Smooth muscle cell (in vitro differentiated cells): ENCODE measurements around the gene SLC35F3. TPM values are rescaled to one million over a fixed set of nuclear protein-coding genes. Genes with fewer than 3 reads are reported as not detected.
"Not testable (repeated sequence)": the region's sequence is repeated elsewhere in the genome, so short reads cannot be mapped to it uniquely, and the experiment has no call there.

ENCODE experiments used
- DNase-seq: peaks from one replicate; lab custom pipeline; 2025; ENCODE audit not compliant: unreplicated experiment; lab: John Stamatoyannopoulos, UW
- H2AFZ ChIP-seq: fragments of 200-600 bp; sonication (generic); 2 replicates; pipeline ENCODE4 v1.6.0; 2016; ENCODE audit warnings: antibody characterized with exemption, low read depth, mild to moderate bottlenecking
- H3F3A ChIP-seq: fragments of 200-600 bp; sonication (generic); 2 replicates; pipeline ENCODE4 v1.6.0; 2017; ENCODE audit warnings: antibody characterized with exemption, low read depth
- H3K27ac ChIP-seq: fragments of 200-600 bp; sonication (generic); 2 replicates; pipeline ENCODE4 v1.5.1; 2016; ENCODE audit warnings: low read depth, mild to moderate bottlenecking
- H3K27me3 ChIP-seq: fragments of 200-600 bp; sonication (generic); 2 replicates; pipeline ENCODE4 v1.6.1; 2016; ENCODE audit warnings: low read depth, mild to moderate bottlenecking
- H3K36me3 ChIP-seq: fragments of 200-600 bp; sonication (generic); 2 replicates; pipeline ENCODE4 v1.5.1; 2016; ENCODE audit warnings: low read depth
- H3K4me1 ChIP-seq: fragments of 200-600 bp; sonication (generic); 2 replicates; pipeline ENCODE4 v1.5.1; 2016; ENCODE audit warnings: low read depth
- H3K4me2 ChIP-seq: fragments of 200-600 bp; sonication (generic); 2 replicates; pipeline ENCODE4 v1.6.0; 2016; ENCODE audit warnings: mild to moderate bottlenecking
- H3K4me3 ChIP-seq: fragments of 200-600 bp; sonication (generic); 2 replicates; pipeline ENCODE4 v1.5.1; 2016; ENCODE audit warnings: mild to moderate bottlenecking
- H3K79me2 ChIP-seq: fragments of 200-600 bp; sonication (generic); 2 replicates; pipeline ENCODE4 v1.6.0; 2016; ENCODE audit warnings: low read depth, mild to moderate bottlenecking
- H3K9ac ChIP-seq: fragments of 200-600 bp; sonication (generic); 2 replicates; pipeline ENCODE4 v1.6.0; 2016; ENCODE audit warnings: low read depth
- H3K9me3 ChIP-seq: fragments of 200-600 bp; sonication (generic); replicated peaks from 2 replicates; pipeline ENCODE4 v1.5.1; 2016; ENCODE audit warnings: low read depth
- H4K20me1 ChIP-seq: fragments of 200-600 bp; sonication (generic); 2 replicates; pipeline ENCODE4 v1.6.0; 2016; ENCODE audit warnings: low read depth
- WGBS: methylation state at CpG from one replicate; pipeline ENCODE4 v1.1.7; 2016; ENCODE audit warnings: low lambda C conversion rate; 5-methylcytosine and 5-hydroxymethylcytosine counted together
- polyA plus RNA-seq: library from polyadenylated mRNA; unstranded; fragments of >200 nt; fragmentation: Nextera tagmentation; extraction: Ambion mirVana; gene quantifications from 2 replicates; pipeline ENCODE4 v1.2.1, GENCODE V29; 2016
- total RNA-seq: library from RNA; depleted of rRNA; stranded (reverse); fragments of >200 nt; gene quantifications from 2 replicates; pipeline ENCODE4 v1.2.3, GENCODE V29; 2014
- TF ChIP-seq, protein P1 (sequence below): fragments of 200-600 bp; sonication (generic); IDR thresholded peaks from 2 replicates; pipeline ENCODE4 v1.5.1; 2017; ENCODE audit warnings: borderline replicate concordance, mild to moderate bottlenecking, antibody characterized with exemption; ENCODE audit not compliant: insufficient read depth, poor library complexity, severe bottlenecking

The SLC35F3 gene
- total and polyA plus RNA-seq, 2 experiments from 2014 or later: 0.31 to 0.66 TPM

DNA sequence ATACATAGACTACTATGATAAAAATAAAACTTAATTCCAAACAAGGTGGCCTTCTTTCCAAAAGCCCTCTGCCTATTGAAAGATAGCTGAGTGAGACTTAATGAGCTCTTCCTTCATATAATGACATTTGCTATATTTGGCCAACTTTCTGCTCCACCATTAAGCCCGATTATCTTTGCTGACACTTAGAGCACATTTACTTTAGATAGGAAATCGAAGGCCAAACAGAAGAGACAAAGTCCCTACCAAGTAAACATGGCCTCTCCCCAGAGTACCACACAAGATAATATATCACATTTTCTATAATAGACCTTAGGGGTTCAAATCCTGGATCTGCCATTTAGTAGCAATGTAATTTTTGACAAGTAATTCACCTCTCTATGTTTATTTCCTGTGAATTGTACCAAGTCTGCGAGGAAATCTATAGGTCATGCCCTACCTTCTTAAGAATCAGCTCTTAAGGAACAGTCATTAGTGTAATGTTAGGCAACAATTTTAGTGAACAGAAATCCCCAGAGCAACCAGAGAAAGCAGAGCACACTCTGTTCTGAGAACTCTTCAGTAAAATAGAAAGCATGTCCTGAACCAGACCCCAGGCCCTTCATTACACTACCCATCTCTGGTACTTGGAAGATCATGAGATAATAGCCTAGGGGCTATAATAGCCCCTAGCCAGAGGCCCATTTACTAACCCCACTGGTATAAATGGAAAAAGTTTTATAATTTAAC lies 451.5 kb downstream of the SLC35F3 start:
- TF ChIP-seq, protein P1, sequence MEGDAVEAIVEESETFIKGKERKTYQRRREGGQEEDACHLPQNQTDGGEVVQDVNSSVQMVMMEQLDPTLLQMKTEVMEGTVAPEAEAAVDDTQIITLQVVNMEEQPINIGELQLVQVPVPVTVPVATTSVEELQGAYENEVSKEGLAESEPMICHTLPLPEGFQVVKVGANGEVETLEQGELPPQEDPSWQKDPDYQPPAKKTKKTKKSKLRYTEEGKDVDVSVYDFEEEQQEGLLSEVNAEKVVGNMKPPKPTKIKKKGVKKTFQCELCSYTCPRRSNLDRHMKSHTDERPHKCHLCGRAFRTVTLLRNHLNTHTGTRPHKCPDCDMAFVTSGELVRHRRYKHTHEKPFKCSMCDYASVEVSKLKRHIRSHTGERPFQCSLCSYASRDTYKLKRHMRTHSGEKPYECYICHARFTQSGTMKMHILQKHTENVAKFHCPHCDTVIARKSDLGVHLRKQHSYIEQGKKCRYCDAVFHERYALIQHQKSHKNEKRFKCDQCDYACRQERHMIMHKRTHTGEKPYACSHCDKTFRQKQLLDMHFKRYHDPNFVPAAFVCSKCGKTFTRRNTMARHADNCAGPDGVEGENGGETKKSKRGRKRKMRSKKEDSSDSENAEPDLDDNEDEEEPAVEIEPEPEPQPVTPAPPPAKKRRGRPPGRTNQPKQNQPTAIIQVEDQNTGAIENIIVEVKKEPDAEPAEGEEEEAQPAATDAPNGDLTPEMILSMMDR: no peak
- H2AFZ ChIP-seq: no peak overlapping the region
- no peak overlapping the region for H3K9ac ChIP-seq
- no peaks in the 10 kb centered on the region for H3K9me3 ChIP-seq
- no peaks in the 10 kb centered on the region for H3K4me1 ChIP-seq
- DNase-seq: no peak
- no peaks in the 10 kb centered on the region for H3F3A ChIP-seq
- peaks cover 17% of the 10 kb centered on the region for H3K27me3 ChIP-seq
- no peak overlapping the region for H3K4me2 ChIP-seq
- H3K36me3 ChIP-seq: no peaks in the 10 kb centered on the region
- no peaks in the 10 kb centered on the region for H3K79me2 ChIP-seq
- no peak overlapping the region for H3K27ac ChIP-seq
- H3K4me3 ChIP-seq: no peak overlapping the region
- no peaks in the 10 kb centered on the region for H4K20me1 ChIP-seq
- 87% methylated on average over 3 of the region's 3 CpGs for WGBS

DNA sequence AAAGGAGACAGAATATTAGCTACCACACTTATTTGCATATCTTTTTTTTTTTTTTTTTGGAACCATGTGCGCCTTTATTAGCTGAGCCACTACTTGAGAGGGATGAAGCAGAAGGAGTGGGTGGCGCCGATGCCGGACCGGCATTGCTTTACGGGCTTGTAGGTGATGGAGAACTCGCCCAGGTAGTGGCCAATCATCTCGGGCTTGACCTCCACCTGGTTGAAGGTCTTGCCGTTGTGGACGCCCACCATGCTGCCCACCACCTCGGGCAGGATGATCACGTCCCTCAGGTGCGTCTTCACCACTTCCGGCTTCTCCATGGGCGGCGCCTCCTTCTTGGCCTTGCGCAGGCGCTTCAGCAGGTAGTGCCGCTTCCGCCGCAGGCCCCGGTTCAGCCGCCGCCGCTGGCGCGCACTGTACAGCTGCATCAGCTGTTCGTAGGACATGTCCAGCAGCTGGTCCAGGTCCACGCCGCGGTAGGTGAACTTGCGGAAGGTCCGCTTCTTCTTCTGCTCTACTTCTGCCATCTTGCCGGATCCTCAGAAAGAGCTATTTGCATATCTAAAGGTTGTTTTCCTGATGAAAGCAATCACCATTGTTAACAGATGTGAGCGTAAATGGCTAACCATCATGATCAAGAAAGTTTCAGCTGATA lies 452.3 kb downstream of the SLC35F3 start:
- H2AFZ ChIP-seq, H3K9me3 ChIP-seq, H3K36me3 ChIP-seq, H4K20me1 ChIP-seq, DNase-seq, H3K4me1 ChIP-seq, H3F3A ChIP-seq, H3K9ac ChIP-seq, H3K79me2 ChIP-seq, H3K27ac ChIP-seq, H3K4me3 ChIP-seq, H3K4me2 ChIP-seq: not testable (repeated sequence)
- H3K27me3 ChIP-seq: peaks cover 17% of the 10 kb centered on the region
- WGBS: 93% methylated on average over 34 of the region's 35 CpGs

DNA sequence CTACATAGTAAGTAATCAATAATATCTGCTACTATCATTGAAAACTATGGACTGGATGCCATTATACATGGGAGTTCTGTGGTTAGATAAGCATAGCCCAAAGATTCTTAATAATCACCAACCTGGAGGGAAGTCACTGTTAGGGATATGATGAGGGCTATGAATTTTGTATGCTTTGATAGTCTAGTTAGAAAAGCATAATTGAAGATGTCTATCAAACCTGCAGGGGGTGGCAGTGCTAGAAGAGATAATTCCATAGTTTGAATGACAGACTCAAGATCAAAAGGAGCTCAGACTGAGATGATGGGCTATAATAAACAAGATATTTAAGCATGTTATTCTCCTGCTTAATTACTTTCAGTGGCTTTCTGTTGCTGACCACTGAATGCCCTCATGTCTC lies 453.4 kb downstream of the SLC35F3 start:
- Histone ChIP-seq H4K20me1 (no peaks in the 10 kb centered on the region), H3K36me3 (no peaks in the 10 kb centered on the region), H3K27ac (no peak overlapping the region), H3K9me3 (no peaks in the 10 kb centered on the region), H2AFZ (no peak overlapping the region), H3K4me2 (no peak overlapping the region), H3K9ac (no peak overlapping the region), H3K27me3 (peaks cover 16% of the 10 kb centered on the region), H3F3A (no peaks in the 10 kb centered on the region), H3K4me3 (no peak overlapping the region), H3K4me1 (no peaks in the 10 kb centered on the region), H3K79me2 (no peaks in the 10 kb centered on the region)
- TF ChIP-seq, protein P1: no peak
- DNase-seq: no peak

DNA sequence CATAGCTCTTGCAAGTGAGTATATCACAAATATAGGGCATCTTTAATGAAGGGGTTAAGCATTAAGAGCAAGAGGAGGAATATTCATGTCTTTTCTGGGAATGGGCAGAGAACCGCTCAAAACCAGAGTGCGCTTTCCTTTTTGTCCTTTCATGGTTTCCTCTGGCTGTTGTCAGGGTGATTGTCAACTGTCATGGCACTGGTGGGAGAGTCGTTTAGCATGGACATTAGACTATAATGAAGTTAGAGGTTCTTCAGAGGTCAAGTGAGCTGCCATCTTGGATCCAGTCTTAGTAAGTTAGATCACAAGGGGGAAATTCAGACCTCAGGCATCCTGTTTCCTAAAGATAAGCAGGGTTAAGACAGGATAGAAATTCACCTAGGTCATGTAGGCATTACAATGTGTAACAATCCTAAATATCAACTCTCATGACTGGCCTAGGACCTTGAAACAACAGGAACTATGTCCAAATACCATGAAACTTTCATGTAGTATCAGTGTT lies 456.7 kb downstream of the SLC35F3 start:
- TF ChIP-seq, protein P1: no peak
- no peaks in the 10 kb centered on the region for H3F3A ChIP-seq
- H3K4me2 ChIP-seq: no peak overlapping the region
- no peak overlapping the region for H3K9ac ChIP-seq
- H2AFZ ChIP-seq: no peak overlapping the region
- DNase-seq: no peak
- no peak overlapping the region for H3K4me3 ChIP-seq
- H4K20me1 ChIP-seq: no peaks in the 10 kb centered on the region
- H3K4me1 ChIP-seq: no peaks in the 10 kb centered on the region
- H3K9me3 ChIP-seq: no peaks in the 10 kb centered on the region
- no peaks in the 10 kb centered on the region for H3K36me3 ChIP-seq
- WGBS: 97% methylated on average over 3 of the region's 3 CpGs
- no peaks in the 10 kb centered on the region for H3K79me2 ChIP-seq
- H3K27ac ChIP-seq: no peak overlapping the region
- peaks cover 3% of the 10 kb centered on the region for H3K27me3 ChIP-seq
